ENCODE data around the gene IL33. TPM values are rescaled to one million over a fixed set of nuclear protein-coding genes. Genes with fewer than 3 reads are reported as not detected.

IL33 gene
- total and polyA plus RNA-seq, 2 donors (not counting 1 experiment from before 2014, with no cell fraction given) = 1.3 to 2.0 TPM

DNA sequence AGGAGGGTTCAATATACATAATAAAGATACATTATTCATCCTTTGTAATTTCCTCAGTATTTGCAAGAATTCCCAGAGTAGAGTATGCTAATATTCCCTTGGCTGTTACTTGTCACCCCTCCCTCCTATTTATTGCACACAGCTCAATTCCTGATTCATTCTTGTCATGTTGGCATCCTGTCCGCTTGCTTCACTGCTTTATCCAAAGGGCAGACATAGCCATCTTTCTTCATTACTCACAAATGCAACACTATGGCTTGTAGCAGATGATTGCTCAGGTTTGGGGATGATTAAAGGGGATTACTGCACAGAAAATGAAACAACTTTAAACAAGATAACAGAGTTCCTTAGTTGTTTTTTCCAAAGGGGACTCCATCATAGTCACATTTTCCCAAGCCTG is 1.2 kb upstream of the IL33 start:
- no peak for TF ChIP-seq EZH2 (IDR thresholded peaks at IDR 0.05; ENCODE audit: low read length, missing control alignments)
- no peak for TF ChIP-seq CTCF (conservative IDR thresholded peaks at IDR 0.05 in 1 of 2, IDR thresholded peaks at IDR 0.05 in 1 of 2; ENCODE audit: low read depth in 1 of 2, low read length in 2 of 2)
- H3K36me3 ChIP-seq (ENCODE audit: control insufficient read depth, insufficient read depth, low read length) = no peaks in the 10 kb centered on the region
- H3K4me3 ChIP-seq (replicated peaks in 1 of 4; ENCODE audit: control extremely low read depth in 1 of 4, insufficient read depth in 1 of 4, low read depth in 3 of 4, low read length in 4 of 4) = no peak overlapping the region
- H3K9ac ChIP-seq (ENCODE audit: insufficient read depth, low read length) = no peak overlapping the region
- H3K27ac ChIP-seq (ENCODE audit: insufficient read depth, low read length) = no peak overlapping the region
- H3K9me3 ChIP-seq (ENCODE audit: control insufficient read depth, insufficient read depth, low read depth, low read length) = no peaks in the 10 kb centered on the region
- peak in 1 of 2 donors; percentile 79 for DNase-seq (ENCODE audit: low read depth in 2 of 2)
- H3K4me1 ChIP-seq (ENCODE audit: control insufficient read depth, extremely low read depth, insufficient read depth, low read length) = no peaks in the 10 kb centered on the region
- H4K20me1 ChIP-seq (ENCODE audit: control insufficient read depth, extremely low read depth, insufficient read depth, low read length) = no peaks in the 10 kb centered on the region
- H3K4me2 ChIP-seq (ENCODE audit: extremely low read depth, insufficient read depth, low read length) = no peak overlapping the region
- H3K27me3 ChIP-seq (ENCODE audit: control insufficient read depth, insufficient read depth, low read length) = no peaks in the 10 kb centered on the region
- H3K79me2 ChIP-seq (ENCODE audit: control insufficient read depth, insufficient read depth, low read length) = no peaks in the 10 kb centered on the region
- no peak overlapping the region for H2AFZ ChIP-seq (ENCODE audit: low read length)

- no peaks in the 10 kb centered on the region for H3K79me2 ChIP-seq (ENCODE audit: control insufficient read depth, insufficient read depth, low read length)
- H3K9ac ChIP-seq (ENCODE audit: insufficient read depth, low read length) = no peak overlapping the region
- H3K9me3 ChIP-seq (ENCODE audit: control insufficient read depth, insufficient read depth, low read depth, low read length) = no peaks in the 10 kb centered on the region
- no peaks in the 10 kb centered on the region for H4K20me1 ChIP-seq (ENCODE audit: control insufficient read depth, extremely low read depth, insufficient read depth, low read length)
- H3K27me3 ChIP-seq (ENCODE audit: control insufficient read depth, insufficient read depth, low read length) = no peaks in the 10 kb centered on the region
- H3K4me3 ChIP-seq (replicated peaks in 1 of 4; ENCODE audit: control extremely low read depth in 1 of 4, insufficient read depth in 1 of 4, low read depth in 3 of 4, low read length in 4 of 4) = no peak overlapping the region
- DNase-seq (ENCODE audit: low read depth in 2 of 2) = peak; percentile 37 to 71
- no peaks in the 10 kb centered on the region for H3K4me1 ChIP-seq (ENCODE audit: control insufficient read depth, extremely low read depth, insufficient read depth, low read length)
- no peak overlapping the region for H2AFZ ChIP-seq (ENCODE audit: low read length)
- no peak overlapping the region for H3K27ac ChIP-seq (ENCODE audit: insufficient read depth, low read length)
- no peak overlapping the region for H3K4me2 ChIP-seq (ENCODE audit: extremely low read depth, insufficient read depth, low read length)
- no peaks in the 10 kb centered on the region for H3K36me3 ChIP-seq (ENCODE audit: control insufficient read depth, insufficient read depth, low read length)
- no peak for TF ChIP-seq EZH2 (IDR thresholded peaks at IDR 0.05; ENCODE audit: low read length, missing control alignments)
- no peak for TF ChIP-seq CTCF (conservative IDR thresholded peaks at IDR 0.05 in 1 of 2, IDR thresholded peaks at IDR 0.05 in 1 of 2; ENCODE audit: low read depth in 1 of 2, low read length in 2 of 2)
Observed at GRCh38 chr9:6214903-6215302, 704 bp upstream of the IL33 start.

GRCh38 chr9:6216002-6216401 is 395 bp downstream of the IL33 start:
- no peak overlapping the region for H3K9ac ChIP-seq (ENCODE audit: insufficient read depth, low read length)
- no peaks in the 10 kb centered on the region for H4K20me1 ChIP-seq (ENCODE audit: control insufficient read depth, extremely low read depth, insufficient read depth, low read length)
- H3K9me3 ChIP-seq (ENCODE audit: control insufficient read depth, insufficient read depth, low read depth, low read length) = no peaks in the 10 kb centered on the region
- no peaks in the 10 kb centered on the region for H3K36me3 ChIP-seq (ENCODE audit: control insufficient read depth, insufficient read depth, low read length)
- no peak overlapping the region for H3K4me2 ChIP-seq (ENCODE audit: extremely low read depth, insufficient read depth, low read length)
- H2AFZ ChIP-seq (ENCODE audit: low read length) = no peak overlapping the region
- H3K27ac ChIP-seq (ENCODE audit: insufficient read depth, low read length) = no peak overlapping the region
- H3K4me1 ChIP-seq (ENCODE audit: control insufficient read depth, extremely low read depth, insufficient read depth, low read length) = no peaks in the 10 kb centered on the region
- DNase-seq (ENCODE audit: low read depth in 2 of 2) = no peak
- H3K79me2 ChIP-seq (ENCODE audit: control insufficient read depth, insufficient read depth, low read length) = no peaks in the 10 kb centered on the region
- H3K27me3 ChIP-seq (ENCODE audit: control insufficient read depth, insufficient read depth, low read length) = no peaks in the 10 kb centered on the region
- TF ChIP-seq EZH2 (IDR thresholded peaks at IDR 0.05; ENCODE audit: low read length, missing control alignments) = no peak
- TF ChIP-seq CTCF (conservative IDR thresholded peaks at IDR 0.05 in 1 of 2, IDR thresholded peaks at IDR 0.05 in 1 of 2; ENCODE audit: low read depth in 1 of 2, low read length in 2 of 2) = no peak
- no peak overlapping the region for H3K4me3 ChIP-seq (replicated peaks in 1 of 4; ENCODE audit: control extremely low read depth in 1 of 4, insufficient read depth in 1 of 4, low read depth in 3 of 4, low read length in 4 of 4)

Data from fibroblast of lung (primary cell).